ENCODE measurements around the gene DRAM1.
"Not testable (repeated sequence)": the region's sequence is repeated elsewhere in the genome, so short reads cannot be mapped to it uniquely, and the experiment has no call there.

DRAM1 gene, protein sequence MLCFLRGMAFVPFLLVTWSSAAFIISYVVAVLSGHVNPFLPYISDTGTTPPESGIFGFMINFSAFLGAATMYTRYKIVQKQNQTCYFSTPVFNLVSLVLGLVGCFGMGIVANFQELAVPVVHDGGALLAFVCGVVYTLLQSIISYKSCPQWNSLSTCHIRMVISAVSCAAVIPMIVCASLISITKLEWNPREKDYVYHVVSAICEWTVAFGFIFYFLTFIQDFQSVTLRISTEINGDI

DNA sequence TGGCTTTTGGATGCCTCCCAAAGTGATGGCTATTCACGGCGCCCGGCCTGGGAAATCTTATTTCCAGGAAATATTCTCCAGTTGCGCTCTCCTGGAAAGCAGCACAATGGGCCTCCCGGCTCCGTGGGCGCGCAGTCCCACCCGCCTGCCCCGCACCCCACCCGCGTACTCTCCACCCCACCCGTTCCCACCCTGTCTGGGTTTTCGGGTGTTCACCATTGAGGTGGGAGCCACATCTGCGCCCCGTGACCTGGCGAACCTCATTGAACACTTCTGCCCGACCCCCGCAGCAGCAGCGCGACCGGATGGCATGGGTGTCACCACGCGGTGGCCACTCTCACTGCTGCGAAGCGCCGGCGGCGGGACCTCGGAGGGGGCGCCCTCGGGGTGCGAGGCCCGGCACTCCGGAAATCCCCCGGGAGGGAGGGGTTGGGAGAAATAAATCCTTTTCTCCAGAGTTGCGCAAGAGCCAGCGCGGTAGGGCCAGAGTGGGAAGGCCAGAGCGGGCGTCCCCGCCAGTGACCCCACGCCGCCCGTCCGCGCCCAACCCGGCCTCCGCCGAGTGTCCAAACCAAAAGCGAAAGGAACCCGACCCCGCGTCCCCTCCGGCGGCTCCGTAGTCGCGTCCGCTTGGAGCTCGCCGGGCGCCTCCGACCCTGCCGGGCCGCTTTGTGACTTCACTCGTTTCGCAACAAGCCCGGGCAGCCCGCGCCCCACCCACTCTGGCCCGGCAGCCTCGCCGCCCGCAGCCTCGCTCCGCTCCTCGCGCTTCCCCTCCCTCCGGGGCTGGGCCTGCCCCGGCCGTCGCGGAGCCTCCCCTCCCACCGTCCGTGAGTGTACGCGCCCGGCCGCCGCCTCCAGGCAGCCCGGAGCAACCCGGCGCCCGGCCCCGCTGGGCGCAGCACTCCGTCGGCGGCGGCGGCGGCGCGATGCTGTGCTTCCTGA lies at the start of gene DRAM1:
TSS of gene DRAM1 (plus strand) at position 720 of the 945 bp plus-strand sequence. CDS start at position 930, 210 bp downstream.
- DNase-seq (ENCODE audit: low read depth, low spot score), result peak; percentile 58

- no peak for DNase-seq (ENCODE audit: low read depth, low spot score)
Observed at GRCh38 chr12:101828463-101829196, 48.8 kb upstream of the DRAM1 start.

DNA sequence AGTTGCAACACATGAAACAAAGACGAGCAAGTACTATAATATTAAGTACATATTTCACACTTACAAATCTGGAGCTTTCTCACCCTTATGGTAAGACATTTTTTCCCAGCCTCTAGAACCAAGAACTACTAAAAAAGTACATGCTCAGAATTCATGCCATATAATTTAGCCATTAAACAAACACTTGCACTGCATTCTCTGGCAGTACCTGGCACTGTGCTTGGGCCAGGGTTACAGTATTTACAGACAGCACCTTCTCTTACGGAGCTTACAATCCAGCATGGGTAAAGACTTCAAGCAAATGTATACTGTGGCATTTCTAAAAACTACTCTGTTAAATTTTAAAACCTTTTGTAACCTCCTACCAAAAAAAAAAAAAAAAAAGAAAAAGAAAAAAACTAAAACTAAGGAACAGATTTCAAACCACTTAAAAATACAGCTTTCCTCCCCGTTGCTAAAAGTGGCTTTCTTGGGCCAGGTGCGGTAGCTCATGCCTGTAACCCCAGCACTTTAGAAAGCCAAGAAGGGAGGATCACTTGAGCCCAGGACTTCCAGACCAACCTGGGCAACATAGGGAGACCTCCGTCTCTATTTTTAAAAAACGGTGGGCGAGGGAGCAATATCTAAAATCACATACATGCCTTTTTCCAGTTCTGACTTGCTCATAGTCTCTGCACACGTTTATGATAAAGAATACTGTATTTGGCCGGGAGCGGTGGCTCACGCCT lies 47.6 kb upstream of the DRAM1 start:
- no peak for DNase-seq (ENCODE audit: low read depth, low spot score)

GRCh38 chr12:101830367-101831325 lies 46.7 kb upstream of the DRAM1 start, which contains the start of gene GNPTAB:
GNPTAB (minus strand) TSS chr12:101830959; CDS start chr12:101830675, 284 bp downstream.
- peak; percentile 68 for DNase-seq (ENCODE audit: low read depth, low spot score)

DNA sequence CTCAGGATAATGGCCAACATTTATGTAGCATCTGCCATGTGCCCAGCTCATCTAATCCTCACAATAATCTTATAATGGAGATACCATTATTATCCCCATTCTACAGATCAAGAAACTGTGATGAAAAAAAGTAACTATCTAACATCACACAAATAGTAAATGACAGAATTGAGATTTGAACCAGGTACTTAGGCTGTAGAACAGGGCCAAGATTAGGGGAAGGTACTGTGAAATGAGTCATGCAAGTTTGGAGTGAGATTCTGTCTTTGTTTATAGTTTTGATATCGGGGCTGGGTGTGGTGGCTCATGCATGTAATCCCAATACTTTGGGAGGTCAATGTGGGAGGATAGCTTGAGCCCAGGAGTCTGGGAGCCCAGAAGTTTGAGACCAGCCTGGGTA lies 45.4 kb upstream of the DRAM1 start:
- DNase-seq (ENCODE audit: low read depth, low spot score), result no peak

DNA sequence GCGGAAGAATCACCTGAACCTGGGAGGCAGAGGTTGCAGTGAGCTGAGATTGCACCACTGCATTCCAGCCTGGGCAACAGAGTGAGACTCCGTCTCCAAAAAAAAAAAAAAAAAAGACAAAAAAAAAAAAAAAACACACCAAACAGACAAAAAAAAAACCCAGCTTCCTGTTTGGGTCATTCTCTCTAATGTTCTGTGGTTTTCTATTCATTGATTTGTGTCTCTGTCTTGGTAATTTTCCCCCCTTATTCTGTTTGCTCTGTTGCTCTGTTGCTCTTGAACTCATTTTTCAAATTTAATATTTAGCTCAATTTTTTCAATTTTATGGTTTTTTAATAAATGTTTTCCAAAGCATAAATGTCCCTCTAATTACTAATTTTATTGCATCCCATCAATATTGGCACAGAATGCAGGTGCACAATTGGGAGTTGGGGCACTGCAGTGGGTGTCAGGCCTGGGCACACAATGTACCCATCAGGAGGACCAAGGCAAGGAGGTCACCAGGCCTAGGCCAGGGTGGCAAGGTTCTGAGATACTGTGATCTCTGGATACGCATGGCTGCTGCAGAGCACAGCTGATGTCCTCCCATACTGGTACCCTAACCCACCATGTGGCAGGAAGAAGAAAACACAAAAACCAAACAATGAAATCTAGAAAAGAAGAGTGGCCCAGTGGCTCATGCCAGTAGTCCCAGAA lies 38.6 kb upstream of the DRAM1 start:
- no peak for DNase-seq (ENCODE audit: low read depth, low spot score)

DNA sequence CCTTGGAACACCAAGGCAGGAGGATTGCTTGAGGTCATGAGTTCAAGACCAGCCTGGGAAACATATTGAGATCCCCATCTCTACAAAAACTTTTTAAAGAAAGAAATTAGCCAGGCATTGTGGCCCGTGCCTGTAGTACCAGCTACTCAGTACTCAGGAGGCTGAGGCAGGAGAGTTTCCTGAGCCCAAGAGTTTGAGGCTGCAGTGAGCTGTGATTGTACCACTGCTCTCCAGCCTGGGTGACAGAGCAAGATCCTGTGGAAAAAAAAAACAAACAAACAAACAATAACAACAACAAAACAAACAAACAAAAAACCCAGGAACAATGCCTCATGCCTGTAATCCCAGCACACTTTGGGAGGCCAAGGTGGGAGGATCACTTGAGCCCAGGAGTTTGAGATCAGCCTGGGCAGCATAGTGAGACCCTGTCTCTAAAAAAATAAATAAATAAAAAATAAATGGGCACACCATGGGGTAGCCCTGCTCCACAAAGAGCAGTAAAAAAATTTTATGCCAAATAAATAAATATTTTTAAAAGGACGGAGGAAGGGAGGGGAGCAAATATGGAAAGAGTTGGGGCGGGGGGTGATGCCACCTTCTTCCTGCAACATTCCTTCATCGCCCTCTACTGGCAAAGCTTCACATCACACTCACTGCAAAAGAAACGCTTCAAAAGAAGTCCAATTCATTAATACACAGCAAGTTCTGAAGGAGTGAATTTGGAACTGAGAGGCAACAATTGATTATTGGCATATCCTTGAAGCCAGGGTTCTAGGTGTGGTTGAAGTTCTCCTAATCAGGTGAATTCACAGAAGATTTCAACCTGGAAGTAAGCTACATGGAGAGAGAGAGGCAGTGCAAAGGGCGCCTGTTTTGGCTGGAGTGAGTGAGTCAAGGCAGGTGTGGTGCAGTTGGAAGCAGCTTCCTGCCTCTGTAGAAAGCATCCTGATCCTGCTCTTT lies 37.8 kb upstream of the DRAM1 start:
- DNase-seq (ENCODE audit: low read depth, low spot score), result no peak

GRCh38 chr12:101841069-101841468 lies 36.3 kb upstream of the DRAM1 start:
- no peak for DNase-seq (ENCODE audit: low read depth, low spot score)

DNA sequence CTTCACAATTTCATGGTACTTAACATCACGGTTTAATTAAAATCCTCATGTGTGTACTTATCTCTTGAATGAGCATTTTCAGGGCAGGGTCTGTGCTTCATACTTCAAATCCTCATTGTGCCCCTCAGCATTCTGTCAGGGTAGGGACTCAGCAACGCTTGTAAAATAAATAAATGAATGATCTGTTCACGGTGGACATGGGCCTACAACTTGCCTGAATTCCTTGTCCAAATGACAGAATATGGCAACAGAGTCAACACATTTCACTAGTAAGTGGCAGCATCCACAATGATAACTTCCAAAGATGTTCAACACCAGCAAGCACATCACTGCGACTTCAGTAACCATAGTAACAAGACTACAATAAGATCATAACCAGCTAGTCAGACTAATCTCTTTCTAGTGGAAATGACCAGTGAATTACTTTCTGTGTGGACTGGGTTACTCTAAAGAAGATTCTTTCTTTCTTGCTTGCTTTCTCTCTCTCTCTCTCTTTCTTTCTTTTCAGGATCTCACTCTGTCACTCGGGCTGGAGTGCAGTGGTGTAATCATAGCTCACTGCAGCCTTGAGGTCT lies 32.2 kb upstream of the DRAM1 start:
- no peak for DNase-seq (ENCODE audit: low read depth, low spot score)

DNA sequence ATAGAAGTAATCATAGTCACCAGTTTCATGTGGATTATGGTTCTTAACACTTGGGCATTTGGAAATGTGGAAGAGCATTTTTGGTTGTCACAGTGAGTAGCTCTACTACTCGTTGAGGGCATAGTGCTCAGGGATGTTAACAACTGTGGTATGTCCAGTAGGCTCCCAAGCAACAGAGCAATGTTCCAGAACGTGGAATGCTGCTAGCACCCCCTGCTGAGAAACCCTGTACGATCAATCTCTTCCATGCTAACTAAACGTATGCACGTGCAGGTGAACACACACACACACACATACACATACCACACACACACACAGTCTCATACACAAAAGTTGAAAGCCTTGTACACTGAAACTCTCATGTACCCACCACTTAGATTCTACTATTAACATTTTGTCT lies 30.1 kb upstream of the DRAM1 start:
- no peak for DNase-seq (ENCODE audit: low read depth, low spot score)

DNA sequence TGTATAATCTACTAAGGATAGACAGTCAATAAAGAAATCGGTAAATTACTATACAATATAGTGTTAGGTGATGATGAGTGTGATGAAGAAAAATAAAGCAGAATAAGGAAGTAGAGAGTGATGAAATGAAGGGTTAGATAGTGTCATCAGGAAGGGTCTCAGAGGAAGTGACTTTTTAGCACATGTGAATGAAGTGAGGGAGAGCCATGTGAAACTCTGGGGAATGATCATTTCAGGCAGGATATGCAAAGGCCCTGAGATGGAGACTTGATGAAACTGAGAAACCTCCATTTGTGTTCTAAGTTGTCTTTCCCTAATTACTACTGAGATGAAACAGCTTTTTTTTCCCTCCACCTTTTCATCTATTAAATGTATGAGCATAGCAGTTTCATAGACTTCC lies 27.2 kb upstream of the DRAM1 start:
- no peak for DNase-seq (ENCODE audit: low read depth, low spot score)

GRCh38 chr12:101852998-101853397 lies 24.4 kb upstream of the DRAM1 start:
- no peak for DNase-seq (ENCODE audit: low read depth, low spot score)

- DNase-seq (ENCODE audit: low read depth, low spot score), result no peak
Observed at GRCh38 chr12:101854747-101855146, 22.6 kb upstream of the DRAM1 start.

DNA sequence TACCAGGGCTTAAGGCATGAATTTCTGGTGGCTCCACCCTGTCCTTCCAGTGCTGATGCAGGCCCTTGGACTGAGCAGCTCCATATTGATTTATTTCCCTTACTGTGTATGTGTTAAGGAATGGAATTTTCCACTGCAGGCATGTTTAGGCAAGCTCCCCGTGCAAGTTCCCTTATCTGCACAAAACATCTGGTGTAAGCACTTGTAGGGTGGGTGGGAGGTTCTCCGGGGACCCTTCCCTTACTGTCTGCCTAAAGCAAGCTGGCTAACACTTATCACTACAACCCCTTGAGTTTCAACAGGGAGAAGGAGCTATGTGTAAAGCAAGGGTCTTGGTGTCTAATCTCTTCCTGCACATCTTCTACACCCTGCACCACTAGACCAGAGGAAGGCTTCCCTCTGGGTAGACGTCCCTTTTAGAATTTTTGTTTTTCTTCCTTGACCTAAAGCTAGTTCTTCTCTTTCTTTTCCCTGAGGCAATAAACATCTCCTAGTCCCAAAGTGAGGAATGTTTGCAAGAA lies 22.0 kb upstream of the DRAM1 start:
- DNase-seq (ENCODE audit: low read depth, low spot score), result no peak

DNA sequence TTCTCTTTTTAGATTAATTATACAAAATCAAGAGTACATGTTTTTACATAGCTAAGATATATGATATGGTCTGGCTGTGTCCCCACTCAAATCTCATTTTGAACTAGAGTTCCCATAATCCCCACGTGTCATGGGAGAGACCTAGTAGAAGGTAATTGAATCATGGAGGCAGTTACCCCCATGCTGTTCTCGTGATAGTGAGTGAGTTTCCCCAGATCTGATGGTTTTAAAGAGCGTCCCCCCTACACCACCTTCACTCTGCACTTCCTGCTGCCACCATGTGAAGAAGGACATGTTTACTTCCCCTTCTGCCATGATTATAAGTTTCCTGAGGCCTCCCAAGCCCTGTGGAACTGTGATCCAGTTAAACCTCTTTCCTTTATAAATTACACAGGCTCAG lies 21.4 kb upstream of the DRAM1 start:
- DNase-seq (ENCODE audit: low read depth, low spot score), result no peak

GRCh38 chr12:101856614-101857013 lies 20.8 kb upstream of the DRAM1 start:
- DNase-seq (ENCODE audit: low read depth, low spot score), result not testable (repeated sequence)

DNA sequence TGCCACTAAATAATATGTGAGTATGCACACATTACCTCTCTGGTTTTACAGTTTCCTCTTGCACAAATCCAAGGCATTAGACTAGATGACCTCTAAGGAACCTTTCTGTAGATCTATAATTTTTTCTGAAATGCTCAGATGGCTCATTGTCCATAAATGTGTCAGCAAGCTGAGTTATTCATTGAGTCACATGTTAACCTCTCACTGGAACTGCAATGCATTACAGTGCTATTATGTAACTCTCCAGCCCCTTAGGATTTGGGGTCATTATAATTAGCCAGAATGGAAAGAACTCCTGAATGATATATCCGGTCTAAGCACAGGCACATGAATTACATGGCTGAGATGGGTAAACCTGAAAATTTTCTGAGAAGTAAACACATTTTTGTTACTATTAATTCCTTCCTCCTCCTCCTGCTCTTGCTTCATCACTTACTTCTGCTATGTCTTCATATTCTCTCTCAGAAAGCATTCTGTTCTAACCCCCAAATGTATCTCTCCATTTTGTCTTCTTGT lies 20.3 kb upstream of the DRAM1 start:
- no peak for DNase-seq (ENCODE audit: low read depth, low spot score)

- DNase-seq (ENCODE audit: low read depth, low spot score), result no peak
Observed at GRCh38 chr12:101858361-101858760, 19.0 kb upstream of the DRAM1 start.

Data from brain pericyte (primary cell).